ENCODE measurements around the gene LRRC38.
A peak's percentile ranks its signal among the peaks of the same experiment; 100 is the strongest.

The LRRC38 gene

GRCh38 chr1:13538832-13539231 is 25.0 kb upstream of the LRRC38 start:
- H3K27ac ChIP-seq: no peak overlapping the region
- TF ChIP-seq, protein P1, sequence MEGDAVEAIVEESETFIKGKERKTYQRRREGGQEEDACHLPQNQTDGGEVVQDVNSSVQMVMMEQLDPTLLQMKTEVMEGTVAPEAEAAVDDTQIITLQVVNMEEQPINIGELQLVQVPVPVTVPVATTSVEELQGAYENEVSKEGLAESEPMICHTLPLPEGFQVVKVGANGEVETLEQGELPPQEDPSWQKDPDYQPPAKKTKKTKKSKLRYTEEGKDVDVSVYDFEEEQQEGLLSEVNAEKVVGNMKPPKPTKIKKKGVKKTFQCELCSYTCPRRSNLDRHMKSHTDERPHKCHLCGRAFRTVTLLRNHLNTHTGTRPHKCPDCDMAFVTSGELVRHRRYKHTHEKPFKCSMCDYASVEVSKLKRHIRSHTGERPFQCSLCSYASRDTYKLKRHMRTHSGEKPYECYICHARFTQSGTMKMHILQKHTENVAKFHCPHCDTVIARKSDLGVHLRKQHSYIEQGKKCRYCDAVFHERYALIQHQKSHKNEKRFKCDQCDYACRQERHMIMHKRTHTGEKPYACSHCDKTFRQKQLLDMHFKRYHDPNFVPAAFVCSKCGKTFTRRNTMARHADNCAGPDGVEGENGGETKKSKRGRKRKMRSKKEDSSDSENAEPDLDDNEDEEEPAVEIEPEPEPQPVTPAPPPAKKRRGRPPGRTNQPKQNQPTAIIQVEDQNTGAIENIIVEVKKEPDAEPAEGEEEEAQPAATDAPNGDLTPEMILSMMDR (conservative IDR thresholded peaks at IDR 0.05): no peak

GRCh38 chr1:13536571-13536970 is 22.8 kb upstream of the LRRC38 start:
- TF ChIP-seq, protein P1 (conservative IDR thresholded peaks at IDR 0.05): no peak
- no peak overlapping the region for H3K27ac ChIP-seq

DNA sequence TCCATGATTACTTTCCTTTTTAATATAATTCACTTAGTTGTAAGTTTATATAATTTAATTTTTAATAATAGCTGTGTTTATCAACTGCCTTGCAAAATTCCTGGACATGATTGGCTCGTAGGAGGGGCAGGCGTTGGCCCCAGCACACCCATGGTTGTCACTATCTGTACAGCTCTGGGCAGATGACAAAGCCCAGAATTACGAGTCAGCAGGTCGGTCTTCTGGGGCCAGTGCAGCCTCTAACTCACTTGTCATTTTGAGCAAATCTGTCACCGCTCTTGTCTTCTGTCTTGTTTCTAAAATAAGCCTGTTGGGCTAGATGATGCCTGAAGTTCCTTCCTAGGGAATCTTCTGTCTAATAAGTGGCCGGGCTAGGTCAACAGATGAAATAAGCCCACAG is 21.4 kb upstream of the LRRC38 start:
- TF ChIP-seq, protein P1 (conservative IDR thresholded peaks at IDR 0.05): no peak
- H3K27ac ChIP-seq: no peak overlapping the region

- no peak overlapping the region for H3K27ac ChIP-seq
- TF ChIP-seq, protein P1 (conservative IDR thresholded peaks at IDR 0.05): no peak
Observed at GRCh38 chr1:13528320-13528719, 14.5 kb upstream of the LRRC38 start.

DNA sequence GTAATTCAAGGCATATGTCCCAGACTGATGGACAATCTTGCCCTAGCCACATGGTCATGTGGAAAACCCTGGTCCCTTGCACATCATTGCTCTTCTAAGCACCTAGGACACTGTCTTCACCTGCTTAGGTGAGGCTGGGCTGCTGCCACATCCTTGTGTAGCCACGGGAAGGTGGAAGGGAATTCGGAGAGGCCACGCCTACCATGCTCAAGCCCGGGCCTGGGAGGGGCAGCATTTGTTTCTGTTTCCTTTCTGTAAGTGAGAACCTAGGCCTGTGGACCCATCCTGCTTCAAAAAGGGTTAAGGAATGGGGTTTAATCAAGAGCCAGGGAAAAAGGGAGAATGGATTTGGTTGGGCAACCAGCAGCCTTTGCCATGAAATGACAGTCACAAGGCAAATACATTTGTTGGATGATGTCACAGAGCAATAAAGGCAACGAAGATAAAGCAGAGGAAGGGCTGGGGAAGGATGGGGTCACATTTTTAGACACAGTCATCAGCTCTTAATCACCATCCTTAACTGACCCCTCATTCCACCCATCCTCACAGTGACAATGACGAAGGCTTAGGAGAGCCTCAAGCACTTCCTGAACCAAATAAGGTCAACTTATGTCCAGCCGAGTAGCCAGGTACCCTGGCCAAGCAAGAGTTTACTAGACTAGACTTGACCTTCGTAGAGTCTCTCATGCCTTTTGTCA is 10.1 kb upstream of the LRRC38 start:
- TF ChIP-seq, protein P1 (conservative IDR thresholded peaks at IDR 0.05): no peak
- H3K27ac ChIP-seq: no peak overlapping the region

DNA sequence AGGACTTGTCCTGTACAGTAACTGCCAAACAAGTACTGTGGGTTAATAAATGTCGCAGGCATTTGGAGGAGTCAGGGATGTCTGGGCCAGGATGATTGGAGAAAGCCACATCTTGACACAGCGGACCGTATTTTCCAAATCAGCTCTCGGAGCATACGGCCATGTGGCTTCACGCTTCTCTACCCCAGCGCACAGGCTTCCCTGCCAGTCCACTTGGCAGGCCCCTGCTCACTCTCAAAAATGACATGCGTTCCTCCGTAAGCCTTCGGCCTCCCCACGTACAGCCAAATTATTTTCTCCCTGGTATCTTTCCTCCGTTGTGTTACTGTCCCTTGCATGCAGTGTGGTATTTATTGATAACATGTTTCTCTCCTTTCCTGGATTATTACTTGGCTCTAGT is 7.2 kb upstream of the LRRC38 start:
- H3K27ac ChIP-seq: no peak overlapping the region
- TF ChIP-seq, protein P1 (conservative IDR thresholded peaks at IDR 0.05): no peak

- TF ChIP-seq, protein P1 (conservative IDR thresholded peaks at IDR 0.05): peak; percentile 57
- no peak overlapping the region for H3K27ac ChIP-seq
Observed at GRCh38 chr1:13517193-13517812, 3.5 kb upstream of the LRRC38 start.
